ENCODE data around the gene GNAI3. TPM values are rescaled to one million over a fixed set of nuclear protein-coding genes. Genes with fewer than 3 reads are reported as not detected.

Gene GNAI3
- total and polyA plus RNA-seq, 2 of the 13 experiments (the other 11 are each of a cell fraction or from before 2014, with no cell fraction given) = 4.3 to 9.0 TPM

DNA sequence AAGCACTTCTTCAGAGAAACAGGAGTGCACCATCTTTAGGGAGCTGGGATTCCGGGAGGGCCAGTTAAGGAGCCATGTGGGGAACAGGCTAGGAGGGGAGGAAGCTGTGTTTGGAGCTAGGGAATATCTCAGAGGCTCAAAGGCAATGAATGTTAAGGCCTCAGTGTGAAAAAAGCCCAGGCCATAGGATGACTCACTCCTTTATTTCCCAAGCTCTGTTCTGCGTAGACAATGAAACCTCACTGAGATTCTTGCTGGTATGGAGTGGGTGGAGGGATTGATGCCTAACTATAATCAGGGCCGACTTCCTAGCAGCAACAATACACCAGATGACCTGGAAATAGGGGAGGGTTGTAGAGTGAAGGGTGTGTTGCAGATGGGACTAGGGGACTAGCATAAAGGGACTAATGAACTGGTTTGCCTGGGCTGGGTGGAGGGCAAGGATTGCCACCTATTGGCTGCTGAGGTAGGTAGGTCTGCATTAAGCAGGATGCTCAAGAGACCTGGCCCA, 68.9 kb downstream of the GNAI3 start (continued):
- TF ChIP-seq, protein P1, sequence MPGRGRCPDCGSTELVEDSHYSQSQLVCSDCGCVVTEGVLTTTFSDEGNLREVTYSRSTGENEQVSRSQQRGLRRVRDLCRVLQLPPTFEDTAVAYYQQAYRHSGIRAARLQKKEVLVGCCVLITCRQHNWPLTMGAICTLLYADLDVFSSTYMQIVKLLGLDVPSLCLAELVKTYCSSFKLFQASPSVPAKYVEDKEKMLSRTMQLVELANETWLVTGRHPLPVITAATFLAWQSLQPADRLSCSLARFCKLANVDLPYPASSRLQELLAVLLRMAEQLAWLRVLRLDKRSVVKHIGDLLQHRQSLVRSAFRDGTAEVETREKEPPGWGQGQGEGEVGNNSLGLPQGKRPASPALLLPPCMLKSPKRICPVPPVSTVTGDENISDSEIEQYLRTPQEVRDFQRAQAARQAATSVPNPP (CRISPR knock-in tag; IDR thresholded peaks at IDR 0.05) = no peak
- TF ChIP-seq CEBPG (CRISPR knock-in tag; IDR thresholded peaks at IDR 0.05) = no peak; the same call in 1 of the 2 replicates
- peak; percentile 42; the same call in 1 of the 2 replicates for TF ChIP-seq ZFX (CRISPR knock-in tag; IDR thresholded peaks at IDR 0.05; ENCODE audit: low read depth)
- TF ChIP-seq ZSCAN9 (CRISPR knock-in tag; IDR thresholded peaks at IDR 0.05; ENCODE audit: borderline replicate concordance) = no peak
- 0 out of 2 replicates have a peak, but pooled peaks have one; percentile 48 for TF ChIP-seq ZSCAN29 (CRISPR knock-in tag; conservative IDR thresholded peaks at IDR 0.05)
- TF ChIP-seq KLF11 (CRISPR knock-in tag; IDR thresholded peaks at IDR 0.05) = peak; percentile 50; the same call in 1 of the 2 replicates
- peak; percentile 75 for TF ChIP-seq FOSL1 (CRISPR knock-in tag; IDR thresholded peaks at IDR 0.05; ENCODE audit: borderline replicate concordance)
- TF ChIP-seq GTF3A (CRISPR knock-in tag; conservative IDR thresholded peaks at IDR 0.05) = no peak
- TF ChIP-seq XRCC5 (optimal IDR thresholded peaks at IDR 0.05; ENCODE audit: low read length) = peak; percentile 29
- TF ChIP-seq ZMAT3 (CRISPR knock-in tag; conservative IDR thresholded peaks at IDR 0.05) = no peak
- TF ChIP-seq CEBPB (IDR thresholded peaks at IDR 0.05; ENCODE audit: borderline replicate concordance, low read depth, low read length) = peak; percentile 25; the same call in 1 of the 2 replicates
- TF ChIP-seq ZNF12 (CRISPR knock-in tag; IDR thresholded peaks at IDR 0.05) = peak; percentile 68; the same call in 1 of the 2 replicates
- no peak for TF ChIP-seq ZNF773 (CRISPR knock-in tag; IDR thresholded peaks at IDR 0.05; ENCODE audit: borderline replicate concordance)
- no peak for TF ChIP-seq ZNF510 (CRISPR knock-in tag; IDR thresholded peaks at IDR 0.05; ENCODE audit: low read depth)
- TF ChIP-seq, protein P2, sequence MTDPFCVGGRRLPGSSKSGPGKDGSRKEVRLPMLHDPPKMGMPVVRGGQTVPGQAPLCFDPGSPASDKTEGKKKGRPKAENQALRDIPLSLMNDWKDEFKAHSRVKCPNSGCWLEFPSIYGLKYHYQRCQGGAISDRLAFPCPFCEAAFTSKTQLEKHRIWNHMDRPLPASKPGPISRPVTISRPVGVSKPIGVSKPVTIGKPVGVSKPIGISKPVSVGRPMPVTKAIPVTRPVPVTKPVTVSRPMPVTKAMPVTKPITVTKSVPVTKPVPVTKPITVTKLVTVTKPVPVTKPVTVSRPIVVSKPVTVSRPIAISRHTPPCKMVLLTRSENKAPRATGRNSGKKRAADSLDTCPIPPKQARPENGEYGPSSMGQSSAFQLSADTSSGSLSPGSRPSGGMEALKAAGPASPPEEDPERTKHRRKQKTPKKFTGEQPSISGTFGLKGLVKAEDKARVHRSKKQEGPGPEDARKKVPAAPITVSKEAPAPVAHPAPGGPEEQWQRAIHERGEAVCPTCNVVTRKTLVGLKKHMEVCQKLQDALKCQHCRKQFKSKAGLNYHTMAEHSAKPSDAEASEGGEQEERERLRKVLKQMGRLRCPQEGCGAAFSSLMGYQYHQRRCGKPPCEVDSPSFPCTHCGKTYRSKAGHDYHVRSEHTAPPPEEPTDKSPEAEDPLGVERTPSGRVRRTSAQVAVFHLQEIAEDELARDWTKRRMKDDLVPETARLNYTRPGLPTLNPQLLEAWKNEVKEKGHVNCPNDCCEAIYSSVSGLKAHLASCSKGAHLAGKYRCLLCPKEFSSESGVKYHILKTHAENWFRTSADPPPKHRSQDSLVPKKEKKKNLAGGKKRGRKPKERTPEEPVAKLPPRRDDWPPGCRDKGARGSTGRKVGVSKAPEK (CRISPR knock-in tag; IDR thresholded peaks at IDR 0.05; ENCODE audit: borderline replicate concordance) = no peak
- TF ChIP-seq, protein P3, sequence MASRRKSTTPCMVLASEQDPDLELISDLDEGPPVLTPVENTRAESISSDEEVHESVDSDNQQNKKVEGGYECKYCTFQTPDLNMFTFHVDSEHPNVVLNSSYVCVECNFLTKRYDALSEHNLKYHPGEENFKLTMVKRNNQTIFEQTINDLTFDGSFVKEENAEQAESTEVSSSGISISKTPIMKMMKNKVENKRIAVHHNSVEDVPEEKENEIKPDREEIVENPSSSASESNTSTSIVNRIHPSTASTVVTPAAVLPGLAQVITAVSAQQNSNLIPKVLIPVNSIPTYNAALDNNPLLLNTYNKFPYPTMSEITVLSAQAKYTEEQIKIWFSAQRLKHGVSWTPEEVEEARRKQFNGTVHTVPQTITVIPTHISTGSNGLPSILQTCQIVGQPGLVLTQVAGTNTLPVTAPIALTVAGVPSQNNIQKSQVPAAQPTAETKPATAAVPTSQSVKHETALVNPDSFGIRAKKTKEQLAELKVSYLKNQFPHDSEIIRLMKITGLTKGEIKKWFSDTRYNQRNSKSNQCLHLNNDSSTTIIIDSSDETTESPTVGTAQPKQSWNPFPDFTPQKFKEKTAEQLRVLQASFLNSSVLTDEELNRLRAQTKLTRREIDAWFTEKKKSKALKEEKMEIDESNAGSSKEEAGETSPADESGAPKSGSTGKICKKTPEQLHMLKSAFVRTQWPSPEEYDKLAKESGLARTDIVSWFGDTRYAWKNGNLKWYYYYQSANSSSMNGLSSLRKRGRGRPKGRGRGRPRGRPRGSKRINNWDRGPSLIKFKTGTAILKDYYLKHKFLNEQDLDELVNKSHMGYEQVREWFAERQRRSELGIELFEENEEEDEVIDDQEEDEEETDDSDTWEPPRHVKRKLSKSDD (CRISPR knock-in tag; IDR thresholded peaks at IDR 0.05; ENCODE audit: low read depth) = no peak
- TF ChIP-seq, protein P4, sequence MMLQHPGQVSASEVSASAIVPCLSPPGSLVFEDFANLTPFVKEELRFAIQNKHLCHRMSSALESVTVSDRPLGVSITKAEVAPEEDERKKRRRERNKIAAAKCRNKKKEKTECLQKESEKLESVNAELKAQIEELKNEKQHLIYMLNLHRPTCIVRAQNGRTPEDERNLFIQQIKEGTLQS (CRISPR knock-in tag; IDR thresholded peaks at IDR 0.05) = peak; percentile 60; the same call in 1 of the 2 replicates
- no peak for TF ChIP-seq SOX13 (IDR thresholded peaks at IDR 0.05)
- peak in 1 of 2 experiments; percentile 70; a peak in 2 of 4 replicates for TF ChIP-seq SOX13 (CRISPR knock-in tag; conservative IDR thresholded peaks at IDR 0.05 in 1 of 2, IDR thresholded peaks at IDR 0.05 in 1 of 2)
- no peak for TF ChIP-seq HNRNPUL1 (IDR thresholded peaks at IDR 0.05; ENCODE audit: low read depth, low read length)
- TF ChIP-seq SKI (IDR thresholded peaks at IDR 0.05; ENCODE audit: partially characterized antibody) = no peak
- TF ChIP-seq NFYC (CRISPR knock-in tag; IDR thresholded peaks at IDR 0.05) = no peak
- no peak for TF ChIP-seq KMT2B (CRISPR knock-in tag; IDR thresholded peaks at IDR 0.05)
- TF ChIP-seq RFXAP (CRISPR knock-in tag; IDR thresholded peaks at IDR 0.05; ENCODE audit: borderline replicate concordance) = no peak
- peak; percentile 69; the same call in 1 of the 2 replicates for TF ChIP-seq SOX5 (CRISPR knock-in tag; IDR thresholded peaks at IDR 0.05; ENCODE audit: borderline replicate concordance)
- peak; percentile 75; the same call in 1 of the 2 replicates for TF ChIP-seq JUND (CRISPR knock-in tag; IDR thresholded peaks at IDR 0.05)
